Measurements from ENCODE around the gene KIAA1614.

KIAA1614 gene, protein sequence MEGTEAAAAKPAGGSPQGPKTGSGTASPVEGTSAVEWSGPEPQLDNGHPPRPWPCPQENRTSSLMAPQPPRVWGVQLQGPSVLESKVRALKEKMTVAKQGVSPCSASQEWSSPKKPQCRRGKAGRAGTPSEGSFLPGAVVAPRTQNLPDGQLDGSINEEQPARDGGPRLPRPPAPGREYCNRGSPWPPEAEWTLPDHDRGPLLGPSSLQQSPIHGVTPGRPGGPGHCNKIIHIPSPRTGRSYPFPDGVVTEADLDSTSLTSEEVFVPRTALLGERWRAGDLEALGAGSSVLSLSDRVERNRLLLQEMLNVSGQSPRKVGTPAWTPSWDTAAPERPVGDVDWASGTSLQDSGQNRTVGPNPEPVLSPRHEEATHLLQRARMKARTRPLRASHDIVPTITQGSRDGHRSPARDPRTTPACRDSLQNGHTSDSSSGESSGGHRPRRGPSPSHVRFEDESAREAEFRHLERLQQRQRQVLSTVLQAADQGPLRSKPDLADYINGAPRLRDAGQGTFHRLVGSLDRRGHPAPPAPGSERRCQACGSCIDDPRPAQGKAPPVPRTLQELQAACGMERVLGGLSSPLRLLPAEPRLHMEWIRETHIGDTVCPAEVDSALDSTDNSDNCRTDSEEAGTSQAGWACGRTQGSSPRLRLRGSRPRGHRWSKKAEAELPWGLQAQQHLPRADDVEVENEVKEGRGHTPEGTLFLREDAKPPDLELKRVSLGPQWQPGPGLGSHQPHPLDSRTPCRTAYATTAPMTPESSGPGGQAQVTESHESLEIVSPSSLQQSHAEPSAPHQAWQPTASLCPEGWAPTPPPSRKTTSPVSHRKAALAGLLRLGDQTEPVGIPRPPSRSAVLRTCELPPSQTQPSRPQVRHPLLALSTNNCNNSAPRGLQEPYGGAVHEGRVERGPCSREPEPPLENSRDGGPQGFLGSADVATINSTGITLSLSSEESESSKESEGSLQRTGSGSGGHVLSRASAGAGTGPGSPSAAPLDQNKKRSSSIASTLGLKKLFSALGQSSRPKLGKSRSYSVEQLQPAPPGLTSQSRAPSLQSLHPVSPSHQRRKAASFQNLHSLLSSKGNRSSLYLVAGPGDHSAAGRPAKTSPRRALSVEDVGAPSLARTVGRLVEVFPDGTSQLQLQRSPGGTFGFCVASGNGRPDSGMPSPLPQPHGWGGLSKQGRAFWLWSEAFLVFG

DNA sequence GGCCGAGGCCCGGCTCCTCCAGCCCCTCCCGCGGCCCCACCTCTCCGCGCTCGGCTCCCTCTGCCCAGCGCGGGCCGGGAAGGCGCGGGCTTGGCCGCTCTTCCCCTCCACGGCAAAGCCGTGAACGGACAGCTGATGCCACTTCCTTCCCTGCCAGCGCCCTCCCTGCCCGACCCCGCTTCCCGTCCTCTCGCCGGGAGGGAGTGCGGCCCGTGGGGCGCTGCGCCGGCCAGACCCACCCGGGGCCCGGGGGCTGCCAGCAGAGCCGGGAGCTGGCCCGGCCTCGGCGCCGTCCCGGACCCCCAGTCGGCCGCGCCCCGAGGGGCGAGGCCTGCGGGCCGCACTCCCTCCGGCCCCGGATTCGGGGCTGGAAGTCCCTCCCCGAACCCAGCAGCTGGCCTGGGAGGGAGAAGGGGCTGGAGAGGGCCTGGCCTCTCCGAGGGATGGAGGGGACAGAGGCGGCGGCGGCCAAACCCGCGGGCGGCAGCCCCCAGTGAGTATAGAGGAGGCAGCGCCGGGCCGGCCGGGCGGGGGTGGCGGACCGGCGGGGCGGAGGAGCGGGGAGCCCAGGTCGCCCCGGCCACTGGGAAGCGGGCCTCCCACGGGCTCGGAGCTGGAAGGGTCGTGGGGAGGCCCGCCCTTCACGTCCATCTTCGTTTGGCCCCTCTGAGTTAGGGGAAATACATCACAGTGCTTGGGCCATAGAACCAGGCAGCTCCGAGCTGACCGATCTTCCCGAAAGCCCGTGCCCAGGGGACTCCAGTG lies at the start of gene KIAA1614:
Gene KIAA1614 (plus strand): TSS at position 97 of the 765 bp plus-strand sequence. CDS start 347 bp downstream, at position 444.
- no peak for DNase-seq

GRCh38 chr1:180863158-180863775 lies 49.4 kb upstream of the KIAA1614 start:
- no peak for DNase-seq

DNA sequence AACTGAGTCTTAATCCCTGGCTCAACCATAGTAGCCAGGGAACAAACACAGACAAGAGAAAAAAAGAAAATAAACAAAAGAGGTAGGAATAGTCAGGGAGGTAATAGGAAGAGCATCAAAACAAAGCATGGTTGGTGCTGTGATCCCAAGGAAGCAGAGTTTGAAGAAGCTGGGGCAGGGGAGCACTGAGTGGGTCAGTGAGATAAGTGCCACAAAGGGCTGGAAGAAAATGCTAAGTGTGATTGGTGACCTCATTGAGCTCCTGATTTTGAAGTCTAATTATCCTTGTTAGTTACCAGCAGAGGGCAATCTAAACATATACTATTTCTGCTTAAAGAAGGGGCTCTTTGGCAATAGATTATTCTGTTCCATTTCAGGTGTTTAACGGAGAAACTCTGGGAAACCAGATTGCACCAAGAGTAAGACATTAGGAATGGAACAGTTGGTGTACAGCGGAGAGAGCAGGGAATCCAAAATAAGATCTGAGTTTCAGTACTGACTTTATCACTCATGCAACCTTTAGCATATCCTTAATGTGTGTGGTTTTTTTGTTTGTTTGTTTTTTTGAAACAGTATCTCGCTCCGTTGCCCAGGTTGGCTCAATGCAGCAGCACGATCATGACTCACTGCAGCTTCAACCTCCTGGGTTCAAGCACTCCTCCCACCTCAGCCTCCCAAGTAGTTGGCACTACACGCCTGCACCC lies 30.7 kb upstream of the KIAA1614 start:
- peak; percentile 37 for DNase-seq

GRCh38 chr1:180884588-180885300 lies 28.0 kb upstream of the KIAA1614 start:
- no peak for DNase-seq

DNA sequence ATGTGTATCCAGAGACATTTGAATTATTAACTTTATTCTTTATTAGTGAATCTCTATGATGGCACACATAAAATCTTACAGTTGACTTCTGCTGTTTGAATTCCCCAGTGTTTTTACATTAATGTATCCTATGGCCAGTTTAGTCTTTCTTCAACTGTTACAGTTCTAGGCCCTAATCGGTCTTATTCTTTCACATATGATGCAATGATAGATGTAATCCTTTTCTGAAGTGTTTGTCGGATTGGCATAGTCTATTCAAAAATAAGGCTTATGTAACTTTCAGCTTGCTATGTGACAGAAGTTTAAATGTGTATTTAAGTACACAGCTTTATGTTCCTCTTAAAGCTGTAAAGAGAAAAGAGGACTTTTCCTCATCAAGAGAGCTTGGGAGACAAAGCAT lies 26.4 kb upstream of the KIAA1614 start:
- DNase-seq = no peak

DNA sequence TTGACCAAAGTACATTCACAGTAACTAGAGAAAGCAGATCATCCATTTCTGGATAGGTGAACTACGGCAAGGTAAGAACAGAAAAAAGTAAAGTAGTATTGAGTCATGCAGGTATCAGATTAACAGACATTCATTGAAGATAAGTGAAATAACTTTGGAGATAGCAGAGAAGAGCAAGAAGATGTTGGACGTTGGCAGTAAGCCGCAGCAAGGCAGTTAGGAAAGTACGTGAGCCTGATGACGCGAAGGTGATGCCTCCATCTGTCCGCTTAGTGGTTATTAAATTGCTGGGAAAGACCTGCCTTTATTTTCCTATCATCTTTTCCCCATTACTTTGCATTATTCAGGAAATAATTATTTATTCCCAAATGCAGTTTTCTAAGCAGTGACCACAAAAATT lies 24.9 kb upstream of the KIAA1614 start:
- no peak for DNase-seq

- no peak for DNase-seq
These were observed 23.8 kb upstream of the KIAA1614 start for GRCh38 chr1:180888870-180889269.

GRCh38 chr1:180889325-180889724 lies 23.4 kb upstream of the KIAA1614 start:
- no peak for DNase-seq

GRCh38 chr1:180892272-180892671 lies 20.4 kb upstream of the KIAA1614 start:
- DNase-seq = no peak

- DNase-seq = no peak
These were observed 20.0 kb upstream of the KIAA1614 start for GRCh38 chr1:180892675-180893074.

GRCh38 chr1:180893614-180894013 lies 19.1 kb upstream of the KIAA1614 start:
- DNase-seq = no peak

DNA sequence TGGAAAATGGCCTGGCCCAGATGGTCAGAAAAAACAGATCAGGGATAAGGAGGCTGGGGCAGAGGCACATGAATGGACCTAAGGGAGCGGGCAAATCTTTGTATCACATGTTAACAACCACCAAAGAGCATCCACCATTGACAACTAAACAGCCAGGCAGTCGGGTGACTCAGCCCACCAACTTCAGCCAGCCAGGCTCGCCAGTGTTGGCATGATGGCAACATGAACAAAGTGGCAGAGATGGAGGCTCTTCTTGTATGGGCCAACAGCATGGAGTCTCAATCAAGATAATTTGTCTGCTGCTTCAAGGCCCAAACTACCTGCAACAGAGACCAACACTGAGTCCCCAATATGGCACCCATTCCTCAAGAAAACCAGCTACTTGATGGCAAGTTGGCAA lies 16.5 kb upstream of the KIAA1614 start:
- DNase-seq = no peak

- DNase-seq = no peak
These were observed 14.1 kb upstream of the KIAA1614 start for GRCh38 chr1:180898441-180899219.

DNA sequence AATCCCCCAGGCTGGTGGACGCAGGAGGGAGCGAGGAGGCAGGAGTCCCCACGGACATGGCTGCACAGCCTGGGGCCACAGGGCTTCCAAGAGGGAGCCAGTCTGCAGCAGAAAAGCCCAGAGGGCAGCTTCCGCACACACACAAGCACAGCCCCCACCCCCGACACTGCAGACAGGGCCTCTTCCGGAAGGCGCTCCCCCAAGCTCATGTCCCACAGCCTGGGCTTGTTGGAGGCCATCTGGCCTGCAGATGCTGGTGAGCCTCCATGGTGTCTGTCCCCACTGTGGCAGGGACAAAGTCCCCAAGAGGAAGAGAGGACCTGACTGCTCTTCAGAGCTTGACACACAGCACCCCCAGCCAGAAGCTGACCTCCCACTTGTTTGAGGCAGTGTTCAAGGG lies 13.4 kb upstream of the KIAA1614 start:
- DNase-seq = no peak

DNA sequence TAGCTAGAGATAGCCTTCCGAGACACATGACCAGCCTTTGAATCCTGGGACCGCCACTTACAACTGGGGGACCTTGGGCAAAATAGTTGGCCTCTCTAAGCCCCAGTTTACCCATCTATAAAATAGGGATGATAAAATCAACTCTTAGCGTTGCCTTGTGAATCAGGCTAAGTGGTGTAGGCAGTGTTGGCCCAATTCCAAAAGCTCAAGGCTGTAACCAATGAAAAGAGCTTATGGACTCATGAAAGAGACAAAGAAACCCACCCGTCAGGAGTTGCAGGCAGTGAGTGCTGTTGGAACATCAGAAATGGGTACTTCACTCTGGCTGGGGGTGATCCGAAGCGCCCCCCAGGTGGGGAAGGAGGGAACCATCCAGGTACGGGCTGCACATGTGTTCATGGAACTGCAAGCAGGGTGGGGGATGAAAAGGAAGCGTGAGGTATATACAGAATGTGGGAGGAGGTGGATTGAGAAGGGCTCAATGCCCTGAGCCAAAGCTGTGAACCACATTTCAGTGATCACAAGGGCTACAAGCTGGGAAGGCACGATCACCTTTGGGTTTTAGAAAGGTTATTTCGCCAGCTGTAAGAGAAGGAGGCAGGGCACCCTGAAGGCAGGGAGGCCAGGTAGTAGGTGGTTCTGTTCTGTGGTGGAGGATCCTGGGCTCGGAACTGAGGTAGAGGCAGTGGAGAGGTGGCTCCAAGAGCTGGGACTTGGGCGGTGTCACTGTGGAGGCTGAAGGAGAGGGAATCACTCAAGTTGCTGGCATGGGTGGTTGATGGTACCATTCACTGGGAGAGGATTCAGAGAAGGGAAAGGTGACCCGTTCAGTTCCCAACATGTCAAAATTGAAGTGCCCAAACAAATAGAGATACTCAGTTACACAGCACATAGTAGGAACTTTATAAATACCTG lies 11.4 kb upstream of the KIAA1614 start:
- DNase-seq = no peak

DNA sequence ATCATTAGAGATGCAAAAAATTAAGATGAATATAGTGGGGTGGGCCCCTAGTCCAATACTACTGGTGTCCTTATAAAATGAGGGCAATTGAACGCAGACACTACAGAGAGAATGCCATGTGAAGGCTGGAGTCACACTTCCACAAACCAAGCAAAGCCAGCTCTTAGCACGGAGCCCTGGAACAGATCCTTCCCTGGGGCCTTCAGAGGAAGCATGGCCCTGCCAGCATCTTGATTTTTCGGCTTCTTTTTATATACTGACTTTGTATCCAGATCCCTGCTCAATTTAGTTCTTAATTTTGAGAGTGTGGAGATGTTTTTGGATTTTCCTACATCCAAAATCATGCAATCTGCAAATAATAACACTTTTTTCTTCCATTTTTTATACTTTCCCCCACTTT lies 10.2 kb upstream of the KIAA1614 start:
- DNase-seq = no peak

DNA sequence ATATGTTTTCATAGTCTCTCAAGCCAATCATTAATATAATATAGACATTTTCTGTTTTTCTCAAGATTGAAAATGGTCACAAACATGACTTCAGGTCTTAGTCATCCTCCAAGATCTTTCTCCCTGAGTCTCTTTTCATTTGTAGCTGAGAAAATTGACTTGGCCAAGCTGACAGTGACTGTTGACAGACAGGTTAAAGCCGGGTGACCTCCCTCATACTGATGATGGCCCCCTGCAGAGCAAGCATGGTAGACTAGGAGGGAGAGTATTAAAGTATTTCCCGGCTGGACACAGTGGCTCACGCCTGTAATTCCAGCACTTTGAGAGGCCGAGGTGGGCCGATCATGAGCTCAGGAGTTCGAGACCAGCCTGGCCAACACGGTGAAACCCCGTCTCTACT lies 6.8 kb upstream of the KIAA1614 start:
- no peak for DNase-seq

GRCh38 chr1:180906511-180906910 lies 6.2 kb upstream of the KIAA1614 start:
- DNase-seq = no peak
